Cardiac fibroblast (primary cell): ENCODE measurements around the gene POGLUT2.

Source experiments
- DNase-seq, 2 donors: peaks; one replicate each; pipeline versions ENCODE4 v3.0.0 to v3.0.0-alpha.2; 2010; ENCODE audit warnings: low read depth in 2 of 2
- H3K4me3 ChIP-seq, 2 donors: replicated peaks in 1 of 2; 1 replicate in 1 of 2; 2 replicates in 1 of 2; pipeline ENCODE4 v1.5.1; 2011; ENCODE audit warnings: low read depth in 2 of 2, low read length in 2 of 2, mild to moderate bottlenecking in 2 of 2, moderate library complexity in 1 of 2
- CTCF ChIP-seq: IDR thresholded peaks from one replicate; pipeline ENCODE4 v1.5.1; 2011; ENCODE audit warnings: low read depth, mild to moderate bottlenecking, low read length, inconsistent platforms

POGLUT2 gene

GRCh38 chr13:102769679-102770078 is 29.1 kb downstream of the POGLUT2 start:
- no peak for TF ChIP-seq CTCF
- peak; percentile 19 to 39 for DNase-seq
- no peak overlapping the region for H3K4me3 ChIP-seq

GRCh38 chr13:102768909-102769308 is 29.9 kb downstream of the POGLUT2 start:
- TF ChIP-seq CTCF = no peak
- peak; percentile 38 to 52 for DNase-seq
- H3K4me3 ChIP-seq = no peak overlapping the region

- no peak overlapping the region for H3K4me3 ChIP-seq
- DNase-seq = no peak
- TF ChIP-seq CTCF = no peak
Observed at GRCh38 chr13:102763741-102764140, 35.0 kb downstream of the POGLUT2 start.

- no peak for TF ChIP-seq CTCF
- no peak for DNase-seq
- H3K4me3 ChIP-seq = no peak overlapping the region
Observed at GRCh38 chr13:102761071-102761470, 37.7 kb downstream of the POGLUT2 start.

GRCh38 chr13:102758842-102759241 is 39.9 kb downstream of the POGLUT2 start:
- no peak for TF ChIP-seq CTCF
- DNase-seq = no peak

GRCh38 chr13:102757006-102757405 is 41.8 kb downstream of the POGLUT2 start:
- H3K4me3 ChIP-seq = no peak overlapping the region
- no peak for DNase-seq
- no peak for TF ChIP-seq CTCF

More at GRCh38 chr13:102758842-102759241, 39.9 kb downstream of the POGLUT2 start:
- H3K4me3 ChIP-seq = no peak overlapping the region

GRCh38 chr13:102751886-102752285 is 46.9 kb downstream of the POGLUT2 start:
- no peak overlapping the region for H3K4me3 ChIP-seq
- DNase-seq = no peak
- no peak for TF ChIP-seq CTCF
